Left lobe of liver (tissue), 2 donors: Measurements from ENCODE around the gene CELA2A. TPM values are rescaled to one million over a fixed set of nuclear protein-coding genes. Genes with fewer than 3 reads are reported as not detected.
A peak's percentile ranks its signal among the peaks of the same experiment; 100 is the strongest.
"Not testable (repeated sequence)": the region's sequence is repeated elsewhere in the genome, so short reads cannot be mapped to it uniquely, and the experiment has no call there.

ENCODE experiments used
- ATAC-seq: fragments of 200-7000 bp; cut with Tn5 transposase; one replicate; pipeline ENCODE4 v1.9.1; 2020; ENCODE audit warnings: mild to moderate bottlenecking, moderate library complexity
- DNase-seq: peaks from one replicate; pipeline ENCODE4 v3.0.0-alpha.2; 2020; ENCODE audit warnings: low spot score
- total RNA-seq: library from RNA; stranded (reverse); gene quantifications from one replicate; pipeline ENCODE4 v1.2.1, GENCODE V29; 2021
- donor health status: DM: no; HTN: no; CAD: no; lungs with moderate emphysema.
- donor health status: DM: no; HTN: yes; CAD: no.

The CELA2A gene
- total RNA-seq, 1 donor from 2014 or later = 0.91 TPM

DNA sequence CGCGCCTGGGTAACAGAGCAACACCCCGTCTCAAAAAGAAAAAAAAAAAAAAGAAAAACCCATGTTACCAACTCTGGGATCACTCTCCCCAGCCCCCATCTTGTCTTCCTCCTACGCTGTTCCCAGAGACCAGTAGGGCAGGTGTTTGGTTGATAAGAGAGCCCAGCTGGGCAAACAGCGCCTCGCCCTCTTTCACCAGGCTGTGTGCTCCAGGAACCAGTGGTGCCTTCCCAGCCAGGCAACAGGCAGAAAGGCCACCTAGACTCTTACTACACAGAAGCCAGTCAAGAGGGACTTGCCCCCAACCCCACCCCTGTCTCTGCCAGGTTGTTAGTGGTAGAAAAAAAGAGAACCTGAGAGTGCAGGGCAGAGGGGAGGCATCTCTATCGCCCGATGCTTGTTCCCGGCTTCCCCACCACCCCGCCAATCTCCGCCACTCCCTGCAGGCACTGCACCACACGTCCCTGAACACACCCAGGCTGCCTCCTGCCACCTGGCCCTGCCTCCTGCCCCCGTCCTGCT lies 32.3 kb upstream of the CELA2A start:
- ATAC-seq = peak; percentile 31
- DNase-seq = no peak

DNA sequence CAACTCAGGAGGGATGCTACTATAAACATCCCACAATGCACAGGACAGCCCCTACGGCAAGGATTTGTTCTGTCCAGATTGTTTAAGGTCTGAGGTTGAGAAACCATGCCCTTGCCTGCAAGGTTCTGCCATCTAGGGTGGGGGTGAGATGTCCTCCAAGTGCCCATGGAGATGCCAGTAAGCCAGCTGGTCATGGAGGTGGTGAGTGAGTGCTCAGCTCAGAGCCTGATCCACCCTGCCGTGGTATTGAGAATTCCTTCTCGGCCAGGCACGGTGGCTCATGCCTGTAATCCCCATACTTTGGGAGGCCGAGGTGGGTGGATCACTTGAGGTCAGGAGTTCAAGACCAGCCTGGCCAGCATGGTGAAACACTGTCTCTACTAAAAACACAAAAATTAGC lies 31.6 kb upstream of the CELA2A start:
- DNase-seq = no peak
- ATAC-seq = no peak

DNA sequence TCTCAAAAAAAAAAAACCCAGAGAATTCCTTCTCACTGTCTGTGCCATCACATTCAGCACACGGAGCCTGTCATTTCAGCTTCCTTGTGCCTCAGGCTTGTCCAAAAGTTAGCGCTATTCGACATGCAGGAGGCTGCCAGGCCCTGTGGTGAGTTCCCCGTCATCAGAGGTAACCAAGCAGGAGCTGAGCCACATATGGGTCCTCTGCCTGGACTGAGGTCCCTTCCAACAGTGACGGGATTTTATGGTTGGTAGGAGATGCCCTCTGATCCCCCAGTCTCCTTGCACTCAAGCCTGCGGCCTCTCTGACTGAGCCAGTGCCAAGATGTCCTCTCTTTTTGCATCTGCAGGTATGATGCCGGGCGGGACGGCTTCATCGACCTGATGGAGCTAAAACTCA lies 31.0 kb upstream of the CELA2A start:
- ATAC-seq (no peak), DNase-seq (no peak)

DNA sequence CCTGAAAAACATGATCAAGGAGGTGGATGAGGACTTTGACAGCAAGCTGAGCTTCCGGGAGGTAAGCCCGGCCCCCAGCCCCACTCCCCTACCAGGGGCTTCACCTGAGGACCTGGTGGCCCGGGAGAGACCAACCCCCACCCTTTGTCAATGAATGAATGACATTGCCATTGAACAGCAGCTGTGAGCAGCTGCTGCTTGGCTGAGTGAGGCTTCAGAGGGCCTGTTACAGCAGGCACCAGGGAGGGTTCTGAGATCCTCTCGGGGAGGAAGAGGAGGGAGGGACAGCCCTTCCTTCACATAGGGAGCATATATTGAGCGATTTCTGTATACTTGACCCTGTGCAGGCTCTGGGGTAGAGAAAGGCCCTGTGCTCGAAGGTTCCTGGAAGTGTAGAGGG lies 30.6 kb upstream of the CELA2A start:
- DNase-seq (no peak), ATAC-seq (no peak)

DNA sequence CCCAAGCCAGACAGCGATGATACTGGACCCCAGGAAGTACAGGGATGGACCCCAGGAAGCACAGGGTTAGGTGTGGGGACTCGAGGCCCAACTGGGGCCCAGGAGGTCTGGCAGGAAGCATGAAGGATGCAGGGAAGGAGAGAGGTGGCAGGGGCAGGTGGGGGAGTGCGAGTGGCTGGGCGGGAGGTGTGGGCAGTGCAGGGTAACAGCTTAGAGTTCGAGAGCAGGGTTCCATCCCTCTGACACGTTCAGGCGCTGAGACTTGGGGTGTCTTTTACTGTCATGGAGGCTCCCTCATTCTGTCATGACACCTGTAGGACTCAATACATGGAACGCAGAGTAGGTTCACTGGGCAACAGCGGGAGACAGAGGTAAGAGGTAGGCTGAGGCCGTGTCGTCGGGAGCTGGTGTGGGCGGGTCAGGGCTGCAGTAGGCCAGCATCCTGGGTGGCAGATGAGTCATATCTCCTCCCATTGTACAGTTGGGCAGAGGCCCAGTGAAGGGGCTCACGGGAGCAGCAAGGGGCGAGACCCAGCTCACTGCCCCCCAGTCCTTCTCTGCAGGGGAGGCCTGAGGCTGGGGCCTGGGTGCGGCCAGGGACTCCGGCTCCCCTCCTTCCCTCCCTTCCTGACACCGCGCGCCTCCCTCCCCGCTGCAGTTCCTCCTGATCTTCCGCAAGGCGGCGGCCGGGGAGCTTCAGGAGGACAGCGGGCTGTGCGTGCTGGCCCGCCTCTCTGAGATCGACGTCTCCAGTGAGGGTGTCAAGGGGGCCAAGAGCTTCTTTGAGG lies 29.8 kb upstream of the CELA2A start:
- no peak for DNase-seq
- no peak for ATAC-seq

DNA sequence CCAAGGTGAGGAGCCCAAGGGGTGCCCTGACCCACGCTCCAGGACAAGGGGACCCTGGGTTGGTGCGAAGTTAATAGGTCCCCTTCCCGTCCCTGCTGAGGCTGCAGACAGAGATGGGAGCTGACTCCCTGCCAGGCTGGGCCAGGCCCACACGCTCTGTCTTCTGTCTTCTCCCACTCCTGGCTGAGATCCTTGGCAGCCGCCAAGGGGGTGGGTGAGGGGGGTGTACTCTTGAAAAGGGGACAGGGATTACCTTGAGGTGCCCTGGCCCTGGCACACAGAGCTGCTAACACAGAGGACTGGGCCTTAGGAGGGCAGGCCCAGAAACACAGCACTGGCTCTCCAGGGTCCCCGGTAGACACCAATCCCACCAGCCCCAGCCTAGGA lies 29.3 kb upstream of the CELA2A start:
- no peak for DNase-seq
- no peak for ATAC-seq

DNA sequence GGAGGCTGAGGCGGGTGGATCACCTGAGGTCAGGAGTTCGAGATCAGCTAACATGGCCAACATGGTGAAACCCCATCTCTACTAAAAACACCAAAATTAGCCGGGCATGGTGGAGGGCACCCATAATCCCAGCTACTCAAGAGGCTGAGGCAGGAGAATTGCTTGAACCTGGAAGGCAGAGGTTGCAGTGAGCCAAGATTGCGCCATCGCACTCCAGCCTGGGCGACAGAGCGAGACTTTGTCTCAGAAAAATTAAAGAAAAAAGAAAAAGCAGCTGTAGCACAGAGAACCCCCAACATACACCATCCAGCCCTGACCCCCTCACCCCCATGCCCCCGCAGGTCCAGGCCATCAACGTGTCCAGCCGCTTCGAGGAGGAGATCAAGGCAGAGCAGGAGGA lies 28.3 kb upstream of the CELA2A start:
- ATAC-seq, DNase-seq: not testable (repeated sequence)

DNA sequence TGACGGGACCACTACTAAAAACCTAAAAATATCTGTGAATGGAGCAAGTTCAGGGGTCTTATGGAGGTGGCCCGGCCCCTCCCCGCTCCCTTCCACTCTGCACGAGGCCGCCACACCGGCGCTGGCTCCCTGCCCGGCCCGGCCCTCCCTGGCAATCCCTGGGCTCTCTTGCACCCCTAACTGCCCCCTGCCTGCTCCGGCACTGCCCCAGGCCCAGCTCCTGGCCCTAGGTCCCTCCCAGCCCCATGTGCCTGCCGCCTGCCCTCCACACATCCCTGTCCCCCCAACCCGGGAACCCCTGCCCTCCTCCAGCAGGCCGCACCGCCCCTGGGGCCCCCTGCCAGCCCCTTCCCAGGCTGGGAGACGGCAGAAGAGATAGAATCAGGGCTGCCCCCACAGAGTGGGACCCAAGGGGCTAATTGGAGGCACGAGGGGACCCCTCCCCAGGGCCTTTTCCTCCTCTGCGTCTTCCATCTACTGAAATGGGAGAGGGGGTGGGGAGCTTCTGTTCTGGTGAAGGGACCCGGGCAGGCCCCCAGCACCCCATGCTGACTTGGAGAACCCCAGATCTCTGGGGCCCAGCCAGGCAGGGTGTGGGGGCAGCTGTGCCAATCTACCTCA lies 27.6 kb upstream of the CELA2A start:
- ATAC-seq (no peak), DNase-seq (no peak)

DNA sequence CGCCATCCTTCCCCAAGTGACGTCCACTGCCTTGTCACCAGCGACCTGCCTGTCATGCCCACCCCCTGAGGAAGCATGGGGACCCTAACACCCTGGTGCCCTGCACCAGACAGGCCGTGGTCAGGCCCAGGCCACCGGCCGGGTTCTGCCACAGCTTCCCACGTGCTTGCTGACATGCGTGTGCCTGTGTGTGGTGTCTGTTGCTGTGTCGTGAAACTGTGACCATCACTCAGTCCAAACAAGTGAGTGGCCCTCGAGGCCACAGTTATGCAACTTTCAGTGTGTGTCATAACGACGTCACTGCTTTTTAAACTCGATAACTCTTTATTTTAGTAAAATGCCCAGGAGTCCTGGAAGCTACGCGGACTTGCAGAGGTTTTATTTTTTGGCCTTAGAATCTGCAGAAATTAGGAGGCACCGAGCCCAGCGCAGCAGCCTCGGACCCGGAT lies 26.8 kb upstream of the CELA2A start:
- ATAC-seq = peak; percentile 49
- DNase-seq = no peak

DNA sequence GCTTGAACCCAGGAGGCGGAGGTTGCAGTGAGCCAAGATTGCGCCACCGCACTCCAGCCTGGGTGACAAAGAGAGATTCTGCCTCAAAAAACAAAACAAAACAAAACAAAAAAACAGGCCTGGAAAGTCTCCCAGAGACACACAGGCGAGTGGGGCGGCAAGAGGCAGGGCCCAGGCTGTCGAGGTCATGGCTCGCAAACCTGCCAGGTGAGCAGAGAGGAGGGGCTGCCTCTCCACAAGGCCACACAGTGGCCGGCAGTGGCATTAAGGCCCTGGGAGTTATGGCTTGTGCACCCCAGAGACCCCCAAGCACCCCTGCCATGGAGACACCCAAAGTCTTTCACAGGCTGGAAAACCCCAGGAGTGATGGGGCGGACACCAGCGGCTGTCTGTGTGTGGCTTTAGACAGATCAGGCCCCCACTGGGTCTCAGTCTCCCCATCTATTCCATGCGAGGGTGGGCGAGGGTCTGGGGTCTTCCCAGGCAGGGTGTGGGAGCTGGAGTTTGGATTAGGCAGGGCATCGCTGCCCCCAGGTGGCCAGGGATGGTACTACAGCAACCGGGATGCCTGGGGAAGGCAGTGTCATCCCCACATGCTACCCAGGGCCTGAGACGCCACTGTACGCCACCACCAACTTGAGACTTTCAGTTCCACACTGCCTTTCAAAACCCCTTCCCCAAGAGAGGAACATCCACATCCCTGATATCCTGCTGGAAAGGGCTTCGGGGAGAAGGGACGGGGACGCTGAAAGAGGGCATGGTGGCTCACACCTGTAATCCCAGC lies 25.6 kb upstream of the CELA2A start:
- DNase-seq (peak; percentile 73), ATAC-seq (peak; percentile 85)

DNA sequence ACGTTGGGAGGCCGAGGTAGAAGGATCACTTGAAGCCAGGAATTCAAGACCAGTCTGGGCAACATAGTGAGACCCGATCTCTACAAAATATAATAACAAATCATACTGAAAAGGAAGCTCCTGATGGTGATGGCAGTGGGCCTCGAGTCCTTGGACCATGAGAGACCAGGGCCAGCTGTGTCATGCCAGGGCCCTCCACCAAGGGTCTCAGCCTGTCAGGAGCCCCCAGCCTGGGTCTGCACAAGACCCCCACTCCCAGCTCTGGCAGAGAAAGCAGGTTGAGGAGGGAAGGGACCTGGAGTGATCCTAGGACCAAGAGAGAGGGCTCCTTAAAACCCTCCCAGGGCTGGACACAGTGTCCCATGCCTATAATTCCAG lies 25.0 kb upstream of the CELA2A start:
- ATAC-seq = no peak
- no peak for DNase-seq

DNA sequence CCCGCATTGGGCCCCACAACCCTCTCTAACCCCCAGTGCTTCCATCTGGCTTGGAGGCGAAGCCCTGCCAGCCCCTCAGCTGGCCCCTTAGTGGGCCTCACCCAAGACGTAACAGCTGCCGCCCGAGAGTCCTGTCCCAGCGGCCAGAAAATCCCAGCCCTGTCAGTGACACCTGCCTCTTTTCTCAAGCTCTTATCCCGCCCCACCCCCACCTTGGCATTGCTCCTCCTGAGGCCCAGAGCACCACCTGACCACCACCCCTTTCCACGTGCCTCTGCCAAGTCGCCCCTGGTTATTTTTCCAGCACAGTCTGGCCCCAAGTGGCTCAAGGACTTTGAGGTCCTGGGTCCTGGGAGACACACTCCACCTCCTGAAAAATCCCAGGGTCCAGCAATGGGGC lies 24.2 kb upstream of the CELA2A start:
- no peak for DNase-seq
- ATAC-seq = no peak

DNA sequence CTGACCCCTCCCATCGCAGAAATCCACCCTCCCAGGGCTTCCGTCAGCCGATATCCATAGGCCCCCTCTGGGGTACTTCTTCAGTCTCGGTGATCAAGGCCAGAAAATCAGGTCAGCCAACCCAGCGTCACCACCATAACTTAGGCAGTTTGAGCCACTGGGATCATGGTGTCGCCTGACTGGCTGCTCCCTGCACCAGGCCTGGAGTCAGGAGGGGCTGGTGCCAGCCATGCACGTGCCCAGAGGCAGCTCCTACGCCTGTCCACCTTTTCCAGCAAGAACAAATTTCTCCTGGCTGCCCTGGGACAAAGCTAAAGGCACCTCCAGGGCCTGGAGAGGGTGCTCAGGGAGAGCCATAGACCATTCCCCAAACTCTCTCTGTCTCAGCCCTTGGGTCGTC lies 23.1 kb upstream of the CELA2A start:
- ATAC-seq = no peak
- DNase-seq = no peak

DNA sequence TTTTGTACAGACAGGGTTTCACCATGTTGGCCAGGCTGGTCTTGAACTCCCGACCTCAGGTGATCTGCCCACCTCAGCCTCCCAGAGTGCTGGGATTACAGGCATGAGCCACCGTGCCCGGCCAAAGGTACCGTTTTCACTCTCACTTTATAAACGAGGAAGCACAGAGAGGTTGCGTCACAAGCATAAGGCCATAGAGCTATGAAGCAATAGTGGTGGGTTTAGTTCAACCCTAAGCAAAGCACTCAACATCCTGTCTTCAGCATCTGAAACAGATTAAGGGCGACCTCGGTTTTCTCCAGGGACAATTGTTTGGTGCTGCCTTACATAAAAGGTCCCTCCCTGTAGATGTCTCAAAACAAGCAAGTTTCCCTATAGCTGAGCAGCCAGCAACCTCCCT lies 21.8 kb upstream of the CELA2A start:
- DNase-seq = not testable (repeated sequence)
- ATAC-seq = peak; percentile 27

DNA sequence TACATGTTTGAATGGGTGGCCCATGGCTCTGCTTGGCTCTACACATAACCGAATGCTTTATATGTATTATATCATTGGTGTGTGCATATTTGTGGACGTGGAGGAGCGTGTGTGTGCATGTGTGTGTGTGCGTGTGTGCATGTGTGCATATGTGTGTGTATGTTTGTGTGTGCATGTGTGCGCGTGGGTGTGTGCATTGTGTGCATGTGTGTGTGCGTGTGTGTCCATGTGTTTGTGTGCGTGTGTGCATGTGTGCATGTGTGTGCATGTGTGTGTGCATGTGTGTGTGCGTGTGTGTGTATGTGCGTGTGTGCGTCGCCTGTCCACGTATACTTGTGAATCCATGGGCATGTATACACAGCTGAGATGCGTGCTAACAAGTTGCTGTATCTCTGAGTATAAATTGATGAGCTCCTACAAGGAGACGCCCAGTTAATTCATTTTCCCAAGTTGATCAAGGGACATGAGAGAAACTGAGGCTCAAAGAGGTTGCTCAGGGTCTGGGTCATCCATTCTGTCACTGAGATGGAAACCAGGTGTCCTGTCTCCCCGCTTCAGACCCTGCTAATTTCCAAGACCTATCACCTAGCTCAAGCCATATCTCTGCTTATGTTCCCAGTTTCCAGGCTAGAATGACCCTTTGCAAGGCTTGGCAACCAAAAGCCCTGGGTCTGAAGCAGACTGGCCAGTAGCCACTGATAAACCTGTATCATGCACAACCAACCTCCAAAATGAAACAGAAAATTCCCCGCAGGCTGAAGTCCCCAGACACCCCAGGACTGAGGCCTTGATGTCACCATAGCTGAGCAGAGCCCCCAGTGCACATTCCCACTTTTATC lies 21.1 kb upstream of the CELA2A start:
- no peak for ATAC-seq

DNA sequence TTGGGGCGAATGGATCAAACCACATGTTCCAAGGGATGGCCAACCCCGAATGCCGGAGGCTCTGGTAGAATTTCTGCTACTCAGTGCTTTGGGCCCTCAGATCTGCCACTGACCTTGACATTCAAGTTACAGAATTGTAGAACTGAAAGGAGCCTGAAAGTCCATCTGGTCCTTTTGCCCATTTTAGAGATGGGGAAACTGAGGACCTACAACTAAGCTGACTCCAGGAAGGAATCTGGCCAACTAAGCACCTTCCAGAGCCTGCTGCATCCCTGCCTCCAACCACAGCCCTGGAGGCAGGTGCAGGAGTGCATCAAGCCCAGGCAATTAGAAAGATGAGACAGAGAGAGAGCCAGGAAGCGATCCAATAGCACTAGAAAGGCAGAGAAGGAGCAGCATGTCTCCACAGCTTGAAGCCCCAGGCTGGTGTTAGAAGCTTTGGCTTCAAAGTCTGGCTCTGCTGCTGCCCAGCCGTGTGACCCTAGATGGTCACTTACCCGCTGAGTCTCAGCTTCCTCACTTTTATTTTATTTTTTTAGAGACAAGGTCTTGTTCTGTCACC lies 19.6 kb upstream of the CELA2A start:
- DNase-seq (no peak), ATAC-seq (no peak)

More for the DNA sequence above, 21.1 kb upstream of the CELA2A start:
- no peak for DNase-seq

DNA sequence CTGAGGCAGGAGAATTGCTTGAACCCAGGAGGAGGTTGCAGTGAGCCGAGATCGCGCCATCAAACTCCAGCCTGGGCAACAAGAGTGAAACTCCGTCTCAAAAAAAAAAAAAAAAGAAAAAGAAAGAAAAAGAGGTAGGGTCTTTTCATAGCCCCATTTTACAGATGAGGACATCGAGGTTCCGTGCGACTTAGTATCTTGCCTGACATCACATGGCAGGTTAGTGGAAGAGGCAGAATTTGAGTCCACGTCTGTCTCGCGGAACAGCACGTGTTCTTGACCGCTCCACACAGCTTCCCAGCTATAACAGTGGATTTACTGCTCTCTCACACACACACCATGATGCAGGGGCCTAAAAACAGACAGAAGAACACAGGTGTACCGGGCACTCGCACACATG lies 17.2 kb upstream of the CELA2A start:
- DNase-seq = no peak
- no peak for ATAC-seq

DNA sequence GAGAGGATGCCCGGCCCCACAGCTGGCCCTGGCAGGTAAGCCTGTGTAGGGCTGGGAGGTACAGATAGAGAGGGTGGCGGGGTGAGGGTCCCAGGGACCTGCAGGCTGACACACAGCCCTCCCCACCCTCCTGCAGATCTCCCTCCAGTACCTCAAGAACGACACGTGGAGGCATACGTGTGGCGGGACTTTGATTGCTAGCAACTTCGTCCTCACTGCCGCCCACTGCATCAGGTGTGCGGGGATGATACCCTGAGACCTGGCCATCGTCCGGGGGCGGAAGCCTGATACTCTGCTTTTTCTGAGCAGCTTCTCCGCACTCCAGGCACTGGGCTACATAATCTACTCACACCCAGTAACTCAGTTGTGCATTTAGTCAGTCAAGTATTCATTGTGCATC lies 16.2 kb upstream of the CELA2A start:
- ATAC-seq (no peak), DNase-seq (no peak)

DNA sequence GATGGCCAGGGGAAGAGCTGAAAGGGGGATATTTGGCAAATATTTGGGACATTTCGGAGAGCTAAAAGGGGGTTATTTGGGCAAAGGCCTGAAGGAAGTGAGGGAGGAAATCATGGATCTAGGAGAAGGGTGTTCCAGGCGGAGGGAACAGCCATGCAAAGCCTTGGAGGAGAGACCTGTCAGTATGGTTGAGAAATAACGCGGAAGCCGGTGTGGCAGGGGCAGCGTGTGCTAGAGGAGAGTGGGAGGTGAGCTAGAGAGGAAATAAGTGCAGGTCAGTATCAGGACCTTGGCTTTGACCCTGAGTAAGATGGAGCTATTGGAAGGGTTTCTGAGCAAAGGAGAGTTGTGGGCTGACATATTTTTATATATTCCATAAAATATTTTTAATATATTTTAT lies 15.3 kb upstream of the CELA2A start:
- DNase-seq (no peak), ATAC-seq (no peak)

DNA sequence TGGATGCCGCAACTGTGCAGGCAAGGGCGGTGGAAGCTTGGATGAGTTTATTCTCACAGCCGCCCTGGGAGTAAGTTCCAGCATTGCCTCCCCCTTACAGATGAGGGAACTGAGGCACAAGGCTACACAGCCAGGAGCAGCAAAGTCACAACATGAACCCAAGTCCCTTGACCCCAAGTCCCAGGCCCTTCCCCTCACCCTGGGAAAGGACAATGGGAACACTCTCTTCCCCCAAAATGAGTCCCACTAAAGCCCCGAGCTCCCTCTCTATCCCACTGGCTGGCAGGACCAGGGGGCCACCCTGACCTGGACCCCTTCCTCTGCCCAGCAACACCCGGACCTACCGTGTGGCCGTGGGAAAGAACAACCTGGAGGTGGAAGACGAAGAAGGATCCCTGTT lies 14.4 kb upstream of the CELA2A start:
- ATAC-seq (no peak), DNase-seq (no peak)
